A549 (cell line): ENCODE results near the gene FBXO21.

ENCODE experiments used
- CHD4 ChIP-seq: fragments of 200-600 bp; sonication (generic); IDR thresholded peaks from 2 replicates; pipeline ENCODE4 v1.6.1; 2016; ENCODE audit warnings: antibody characterized with exemption, mild to moderate bottlenecking, borderline replicate concordance
- CTCF ChIP-seq: fragments of >200 bp; sonication (Bioruptor Twin); formaldehyde crosslinking; IDR thresholded peaks from 3 replicates; pipeline ENCODE4 v1.5.1; 2016
- KDM1A ChIP-seq: fragments of 200-600 bp; sonication (generic); IDR thresholded peaks from 2 replicates; pipeline ENCODE4 v1.6.1; 2016; ENCODE audit warnings: low read depth, mild to moderate bottlenecking
- MAZ ChIP-seq: fragments of 150-350 bp; IDR thresholded peaks from 2 replicates; pipeline ENCODE4 v1.6.1; 2014; ENCODE audit warnings: antibody characterized with exemption, low read depth, low read length, borderline replicate concordance
- NFE2L2 ChIP-seq: fragments of 150-350 bp; conservative IDR thresholded peaks from 2 replicates; pipeline ENCODE4 v1.6.1; 2014; ENCODE audit warnings: low read length
- POLR2A ChIP-seq: IDR thresholded peaks from 2 replicates; pipeline ENCODE4 v1.6.1; 2012; ENCODE audit warnings: mild to moderate bottlenecking, low read length
- RFX5 ChIP-seq: fragments of 450-650 bp; IDR thresholded peaks from 2 replicates; pipeline ENCODE4 v1.7.1; 2014; ENCODE audit warnings: antibody characterized with exemption, mild to moderate bottlenecking, moderate library complexity
- TF ChIP-seq, protein P1 (sequence below): IDR thresholded peaks from 2 replicates; pipeline ENCODE4 v1.6.1; 2012; ENCODE audit warnings: low read depth, borderline replicate concordance

DNA sequence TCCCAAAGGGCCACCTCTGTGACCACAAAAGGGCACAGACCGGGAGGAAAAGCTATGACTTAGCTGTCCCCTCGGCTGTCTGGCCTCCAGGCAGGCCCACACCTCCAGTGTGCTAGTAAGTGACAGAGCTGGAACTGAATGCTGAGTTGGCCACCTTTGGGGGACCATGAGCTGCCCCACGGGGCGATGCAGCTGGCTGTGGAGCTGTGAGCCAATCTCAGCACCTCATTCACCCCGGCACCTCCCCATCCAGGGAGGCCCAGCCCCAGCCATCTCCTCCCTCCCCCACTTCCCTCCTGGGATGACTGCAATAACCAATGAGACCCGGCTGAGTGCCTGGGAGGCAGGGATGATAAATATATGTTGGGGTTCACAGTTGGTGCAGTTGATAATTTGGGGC lies 78.9 kb downstream of the FBXO21 start:
- no peak for TF ChIP-seq CTCF
- no peak for TF ChIP-seq POLR2A
- no peak for TF ChIP-seq RFX5
- TF ChIP-seq CHD4 = no peak
- no peak for TF ChIP-seq NFE2L2
- TF ChIP-seq MAZ = no peak
- TF ChIP-seq KDM1A = no peak
- TF ChIP-seq, protein P1, sequence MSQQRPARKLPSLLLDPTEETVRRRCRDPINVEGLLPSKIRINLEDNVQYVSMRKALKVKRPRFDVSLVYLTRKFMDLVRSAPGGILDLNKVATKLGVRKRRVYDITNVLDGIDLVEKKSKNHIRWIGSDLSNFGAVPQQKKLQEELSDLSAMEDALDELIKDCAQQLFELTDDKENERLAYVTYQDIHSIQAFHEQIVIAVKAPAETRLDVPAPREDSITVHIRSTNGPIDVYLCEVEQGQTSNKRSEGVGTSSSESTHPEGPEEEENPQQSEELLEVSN = no peak
